Left ventricle myocardium inferior (tissue), 1 donor: Measurements from ENCODE around the gene PGS1. TPM values are rescaled to one million over a fixed set of nuclear protein-coding genes. Genes with fewer than 3 reads are reported as not detected.

Experiments
- DNase-seq: peaks from one replicate; pipeline ENCODE4 v3.0.0-alpha.2; 2020
- H3K27ac ChIP-seq: fragments of 200-600 bp; replicated peaks from 2 replicates; pipeline ENCODE4 v1.8.0; 2021
- H3K27me3 ChIP-seq: fragments of 200-600 bp; 2 replicates; pipeline ENCODE4 v1.8.0; 2021; ENCODE audit warnings: low read depth
- H3K36me3 ChIP-seq: fragments of 200-600 bp; 2 replicates; pipeline ENCODE4 v1.8.0; 2021
- H3K4me1 ChIP-seq: fragments of 200-600 bp; 2 replicates; pipeline ENCODE4 v1.8.0; 2021
- H3K4me3 ChIP-seq: fragments of 200-600 bp; 2 replicates; pipeline ENCODE4 v1.8.0; 2021; ENCODE audit warnings: mild to moderate bottlenecking, moderate library complexity
- H3K9me3 ChIP-seq: fragments of 200-600 bp; replicated peaks from 2 replicates; pipeline ENCODE4 v1.8.0; 2021
- CTCF ChIP-seq: fragments of 200-600 bp; IDR thresholded peaks from 2 replicates; pipeline ENCODE4 v1.8.0; 2021; ENCODE audit warnings: antibody characterized with exemption, mild to moderate bottlenecking, borderline replicate concordance
- intact Hi-C: fragments of 100-400 bp; cut with micrococcal nuclease; formaldehyde crosslinking; loops from one replicate; pipeline ENCODE4 v1.11.0; 2022
- total RNA-seq: library from RNA; stranded (reverse); fragmentation: NEBNext Ultra II Directional; extraction: Animal tissue kit (Norgen Biotek cat#: 25700); gene quantifications from one replicate; pipeline ENCODE4 v1.2.1, GENCODE V29; 2021
- donor health status: DM: no; HTN: yes; CAD: no; lungs with severe emphysema.

The PGS1 gene
- total RNA-seq, 1 donor from 2014 or later: 17.1 TPM

DNA sequence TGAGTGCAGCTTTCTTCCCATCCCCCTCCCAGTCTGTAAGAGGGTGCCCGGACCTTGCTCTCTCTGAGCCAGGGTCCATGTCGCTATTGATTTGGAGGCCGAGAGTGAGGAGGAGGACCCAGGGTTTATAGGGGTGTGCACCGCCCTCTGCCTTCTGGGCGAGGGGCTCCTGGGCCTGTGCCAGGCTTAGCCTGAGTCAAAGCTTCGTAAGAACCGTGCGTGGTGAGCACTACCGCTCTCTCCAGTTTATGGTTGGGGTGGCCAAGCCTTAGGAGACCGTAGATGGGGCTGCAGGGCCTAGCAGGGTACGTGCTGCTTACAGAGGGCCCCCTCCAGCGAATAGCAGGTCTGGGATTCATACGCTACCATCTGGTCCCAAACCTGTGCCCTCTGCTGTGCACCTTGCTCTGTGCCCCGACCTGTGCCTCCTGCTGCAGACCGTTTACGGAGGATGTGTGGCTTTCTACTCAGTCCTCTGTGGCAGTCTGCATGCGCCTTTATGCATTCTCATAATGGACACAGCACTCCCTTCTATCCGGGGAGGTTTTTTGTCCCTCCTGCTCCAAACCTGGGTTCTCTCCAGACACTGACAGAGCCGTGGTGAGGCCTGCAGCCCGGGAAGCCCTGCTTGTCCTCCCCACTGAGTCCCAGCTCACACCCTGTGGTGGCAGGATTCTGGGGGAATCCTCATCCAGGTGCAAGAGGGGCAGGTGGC lies 54.7 kb downstream of the PGS1 start:
- H3K27me3 ChIP-seq: peaks cover 14% of the 10 kb centered on the region
- peaks cover 6% of the 10 kb centered on the region for H3K36me3 ChIP-seq
- H3K4me1 ChIP-seq: no peaks in the 10 kb centered on the region
- no peak for DNase-seq
- no peaks in the 10 kb centered on the region for H3K9me3 ChIP-seq
- intact Hi-C loops: no loop called here
- no peak for TF ChIP-seq CTCF
- H3K4me3 ChIP-seq: no peak overlapping the region
- no peak overlapping the region for H3K27ac ChIP-seq

DNA sequence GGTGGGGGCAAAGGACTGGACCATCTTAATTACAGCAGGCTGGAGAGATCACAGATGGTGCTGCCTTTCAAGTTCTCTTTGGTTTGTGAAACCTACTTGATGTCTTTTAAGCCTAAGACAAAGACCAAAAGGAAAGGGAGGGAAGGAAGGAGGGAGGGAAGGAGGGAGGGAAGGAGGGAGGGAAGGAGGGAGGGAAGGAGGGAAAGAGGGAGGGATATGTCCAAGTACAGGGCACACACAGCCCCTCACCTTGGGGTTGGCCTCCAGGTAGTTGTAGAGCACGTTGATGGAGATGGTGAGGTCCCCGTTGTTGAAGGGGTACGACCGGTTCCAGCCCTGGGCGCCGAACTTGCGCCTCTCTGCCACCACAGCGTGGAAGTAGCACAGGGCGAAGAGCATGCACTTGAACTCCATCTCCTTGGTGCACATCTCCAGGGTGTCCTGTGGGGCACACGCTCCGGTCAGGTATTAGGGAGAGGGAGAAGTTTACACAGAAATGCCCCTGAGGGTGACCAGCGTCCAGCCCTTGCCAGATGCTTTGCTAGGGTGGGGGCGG lies 55.4 kb downstream of the PGS1 start:
- H3K27me3 ChIP-seq: peaks cover 14% of the 10 kb centered on the region
- no peak overlapping the region for H3K4me3 ChIP-seq
- no peak for DNase-seq
- peaks cover 6% of the 10 kb centered on the region for H3K36me3 ChIP-seq
- TF ChIP-seq CTCF: no peak
- H3K4me1 ChIP-seq: no peaks in the 10 kb centered on the region
- no peak overlapping the region for H3K27ac ChIP-seq
- no peaks in the 10 kb centered on the region for H3K9me3 ChIP-seq
- intact Hi-C loops: no loop called here

DNA sequence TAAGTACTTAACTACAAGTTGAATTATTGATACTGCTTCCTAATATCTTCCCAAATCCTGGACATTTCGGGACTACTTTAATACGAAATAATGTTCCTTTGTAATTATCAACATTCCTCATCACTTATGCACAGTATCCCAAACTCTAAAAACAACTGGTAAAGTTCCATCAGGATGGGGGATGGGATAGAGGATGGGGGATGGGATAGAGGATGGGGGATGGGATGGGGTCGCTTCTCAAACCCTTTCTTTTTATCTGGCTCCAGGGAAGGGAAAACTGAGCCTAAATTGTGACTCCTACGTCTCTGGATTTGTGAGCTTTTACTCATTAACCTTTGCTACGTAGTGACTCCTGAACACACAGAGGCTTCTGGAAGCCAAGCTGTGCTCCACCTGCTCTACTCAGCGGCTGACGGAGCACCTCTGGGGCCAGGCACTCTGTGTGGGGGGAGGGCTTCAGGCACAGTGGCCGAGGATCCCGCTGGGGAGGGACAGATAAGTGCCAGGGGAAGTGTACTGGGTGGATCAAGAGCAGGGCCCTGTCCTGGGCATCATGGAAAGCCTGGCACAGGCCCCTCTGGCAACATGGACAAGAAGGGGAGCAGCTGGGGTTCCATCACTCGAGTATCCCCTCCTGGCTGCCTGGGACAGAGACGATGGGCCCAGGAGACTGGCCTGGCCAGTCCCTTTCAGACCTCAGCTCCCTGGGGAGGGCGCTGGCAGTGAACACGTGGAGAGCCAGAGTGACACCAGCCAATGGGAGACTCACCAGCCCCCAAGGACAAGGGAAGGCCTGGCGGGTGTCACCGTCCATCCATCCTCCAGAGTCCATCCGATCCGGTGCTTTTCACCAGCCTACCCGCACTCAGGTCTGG lies 56.2 kb downstream of the PGS1 start:
- Histone ChIP-seq H3K4me1 (no peaks in the 10 kb centered on the region), H3K27me3 (peaks cover 14% of the 10 kb centered on the region), H3K4me3 (no peak overlapping the region), H3K27ac (no peak overlapping the region), H3K9me3 (no peaks in the 10 kb centered on the region), H3K36me3 (no peaks in the 10 kb centered on the region)
- intact Hi-C loops: no loop called here
- TF ChIP-seq CTCF: no peak
- DNase-seq: no peak

- DNase-seq: no peak
- no peak for TF ChIP-seq CTCF
- peaks cover 14% of the 10 kb centered on the region for H3K27me3 ChIP-seq
- intact Hi-C loops: no loop called here
- no peak overlapping the region for H3K4me3 ChIP-seq
- no peaks in the 10 kb centered on the region for H3K36me3 ChIP-seq
- no peaks in the 10 kb centered on the region for H3K4me1 ChIP-seq
- H3K27ac ChIP-seq: no peak overlapping the region
- H3K9me3 ChIP-seq: no peaks in the 10 kb centered on the region
Measured at GRCh38 chr17:78435330-78436005, 57.0 kb downstream of the PGS1 start.

- TF ChIP-seq CTCF: no peak
- Histone ChIP-seq H3K27me3 (peaks cover 14% of the 10 kb centered on the region), H3K4me3 (no peak overlapping the region), H3K27ac (no peak overlapping the region), H3K9me3 (no peaks in the 10 kb centered on the region), H3K4me1 (peaks cover 1% of the 10 kb centered on the region), H3K36me3 (no peaks in the 10 kb centered on the region)
- DNase-seq: no peak
- intact Hi-C loops: no loop called here
Measured at GRCh38 chr17:78437508-78438169, 59.2 kb downstream of the PGS1 start.
